GM12865 (cell line): ENCODE measurements around the gene FOXI1.

Source experiments
- DNase-seq: peaks from one replicate; pipeline ENCODE4 v3.0.0; 2010; ENCODE audit warnings: low read depth
- H3K4me3 ChIP-seq: 2 replicates; pipeline ENCODE4 v1.5.1; 2011; ENCODE audit warnings: mild to moderate bottlenecking, low read depth, low read length, control low read depth
- TF ChIP-seq, protein P1 (sequence below): IDR thresholded peaks from 2 replicates; pipeline ENCODE4 v1.5.1; 2011; ENCODE audit warnings: low read length, control low read depth, low read depth, inconsistent platforms; ENCODE audit not compliant: insufficient read depth; ENCODE audit errors: missing control alignments

FOXI1 gene

DNA sequence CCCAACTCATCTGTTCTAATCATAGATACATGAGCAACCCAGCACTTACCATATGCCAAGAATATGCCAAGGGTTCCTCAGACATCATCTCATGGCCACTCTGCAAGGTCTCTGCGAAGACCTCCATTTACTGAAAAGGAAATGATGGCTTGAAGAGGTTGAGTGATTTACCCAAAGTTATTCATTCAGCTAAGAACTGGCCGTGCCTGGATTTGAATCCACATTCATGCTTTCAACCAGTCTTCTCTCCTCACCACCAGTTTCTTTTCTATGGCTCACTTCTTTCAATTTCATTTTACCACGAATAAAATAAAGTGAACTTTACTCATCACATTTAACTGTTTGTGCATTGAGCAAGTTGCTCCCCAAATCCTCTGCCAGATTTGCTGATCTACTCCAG lies 27.2 kb upstream of the FOXI1 start:
- H3K4me3 ChIP-seq = no peak overlapping the region
- TF ChIP-seq, protein P1, sequence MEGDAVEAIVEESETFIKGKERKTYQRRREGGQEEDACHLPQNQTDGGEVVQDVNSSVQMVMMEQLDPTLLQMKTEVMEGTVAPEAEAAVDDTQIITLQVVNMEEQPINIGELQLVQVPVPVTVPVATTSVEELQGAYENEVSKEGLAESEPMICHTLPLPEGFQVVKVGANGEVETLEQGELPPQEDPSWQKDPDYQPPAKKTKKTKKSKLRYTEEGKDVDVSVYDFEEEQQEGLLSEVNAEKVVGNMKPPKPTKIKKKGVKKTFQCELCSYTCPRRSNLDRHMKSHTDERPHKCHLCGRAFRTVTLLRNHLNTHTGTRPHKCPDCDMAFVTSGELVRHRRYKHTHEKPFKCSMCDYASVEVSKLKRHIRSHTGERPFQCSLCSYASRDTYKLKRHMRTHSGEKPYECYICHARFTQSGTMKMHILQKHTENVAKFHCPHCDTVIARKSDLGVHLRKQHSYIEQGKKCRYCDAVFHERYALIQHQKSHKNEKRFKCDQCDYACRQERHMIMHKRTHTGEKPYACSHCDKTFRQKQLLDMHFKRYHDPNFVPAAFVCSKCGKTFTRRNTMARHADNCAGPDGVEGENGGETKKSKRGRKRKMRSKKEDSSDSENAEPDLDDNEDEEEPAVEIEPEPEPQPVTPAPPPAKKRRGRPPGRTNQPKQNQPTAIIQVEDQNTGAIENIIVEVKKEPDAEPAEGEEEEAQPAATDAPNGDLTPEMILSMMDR = no peak
- DNase-seq = no peak

GRCh38 chr5:170078931-170079330 lies 26.8 kb upstream of the FOXI1 start:
- H3K4me3 ChIP-seq = no peak overlapping the region
- DNase-seq = no peak
- TF ChIP-seq, protein P1 = no peak

- DNase-seq = no peak
- TF ChIP-seq, protein P1 = no peak
- H3K4me3 ChIP-seq = no peak overlapping the region
Observed at GRCh38 chr5:170080217-170080616, 25.5 kb upstream of the FOXI1 start.

GRCh38 chr5:170080786-170081445 lies 24.8 kb upstream of the FOXI1 start:
- TF ChIP-seq, protein P1 = no peak
- no peak for DNase-seq
- no peak overlapping the region for H3K4me3 ChIP-seq

GRCh38 chr5:170081616-170082015 lies 24.1 kb upstream of the FOXI1 start:
- TF ChIP-seq, protein P1 = no peak
- no peak overlapping the region for H3K4me3 ChIP-seq
- no peak for DNase-seq

- TF ChIP-seq, protein P1 = no peak
- no peak overlapping the region for H3K4me3 ChIP-seq
Observed at GRCh38 chr5:170082701-170083100, 23.0 kb upstream of the FOXI1 start.

More at GRCh38 chr5:170082701-170083100, 23.0 kb upstream of the FOXI1 start:
- no peak for DNase-seq
